NCI-H1048 (cell line): ENCODE measurements around the gene PTPRC.
A peak's percentile ranks its signal among the peaks of the same experiment; 100 is the strongest.

Experiments used
- DNase-seq: peaks from one replicate; lab custom pipeline; 2025; lab: John Stamatoyannopoulos, UW

Gene PTPRC

GRCh38 chr1:198763298-198763714 is 124.5 kb downstream of the PTPRC start:
- DNase-seq: no peak

GRCh38 chr1:198764748-198765147 is 125.9 kb downstream of the PTPRC start:
- no peak for DNase-seq

DNA sequence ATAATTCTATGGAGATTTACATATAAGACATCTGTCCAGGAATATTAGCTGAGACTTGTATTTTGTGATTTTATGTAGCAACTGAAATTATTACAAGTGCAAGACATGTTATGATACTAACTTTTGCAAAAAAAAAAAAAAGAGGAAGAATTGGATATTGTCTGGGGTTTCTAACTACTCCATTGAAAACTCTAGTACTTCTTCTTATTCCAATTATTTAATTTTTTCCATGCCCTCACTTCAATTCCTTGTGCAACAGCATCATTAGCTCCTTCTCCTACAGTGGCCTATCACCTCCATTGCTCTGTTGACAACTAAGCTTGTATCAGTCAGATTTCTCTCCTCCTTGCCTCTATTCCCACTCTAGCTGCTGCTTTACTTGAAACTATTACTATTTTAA is 126.6 kb downstream of the PTPRC start:
- DNase-seq: no peak

DNA sequence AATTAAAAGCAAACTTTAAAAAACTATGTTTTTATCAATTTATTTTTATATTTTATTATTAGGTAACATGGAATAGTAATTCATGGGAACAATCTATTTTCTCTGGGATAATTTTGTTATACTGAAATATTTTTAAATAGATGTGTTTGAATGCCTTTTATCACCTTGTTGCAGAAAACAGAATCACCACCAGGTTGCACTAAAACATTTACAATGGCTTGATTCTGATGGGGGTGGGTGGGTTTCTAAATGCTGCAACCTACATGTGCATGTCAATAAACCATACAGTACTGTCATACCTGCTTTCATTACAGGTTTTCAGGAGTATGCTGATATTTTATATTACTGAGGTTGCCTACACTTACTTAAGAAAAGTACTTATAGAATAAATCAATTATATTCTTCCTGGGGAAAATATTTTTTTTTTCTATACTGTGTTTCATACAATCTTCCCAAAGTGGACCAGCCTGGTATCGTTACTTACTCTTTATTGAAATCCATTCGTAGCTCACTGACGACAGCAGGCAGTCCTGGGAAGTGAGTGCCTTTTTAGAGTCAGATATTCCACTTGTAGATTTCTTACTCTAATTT is 132.8 kb downstream of the PTPRC start:
- peak; percentile 31 for DNase-seq

GRCh38 chr1:198772626-198773025 is 133.8 kb downstream of the PTPRC start:
- DNase-seq: no peak

- no peak for DNase-seq
Observed at GRCh38 chr1:198773030-198773429, 134.2 kb downstream of the PTPRC start.

GRCh38 chr1:198773523-198773922 is 134.7 kb downstream of the PTPRC start:
- no peak for DNase-seq

DNA sequence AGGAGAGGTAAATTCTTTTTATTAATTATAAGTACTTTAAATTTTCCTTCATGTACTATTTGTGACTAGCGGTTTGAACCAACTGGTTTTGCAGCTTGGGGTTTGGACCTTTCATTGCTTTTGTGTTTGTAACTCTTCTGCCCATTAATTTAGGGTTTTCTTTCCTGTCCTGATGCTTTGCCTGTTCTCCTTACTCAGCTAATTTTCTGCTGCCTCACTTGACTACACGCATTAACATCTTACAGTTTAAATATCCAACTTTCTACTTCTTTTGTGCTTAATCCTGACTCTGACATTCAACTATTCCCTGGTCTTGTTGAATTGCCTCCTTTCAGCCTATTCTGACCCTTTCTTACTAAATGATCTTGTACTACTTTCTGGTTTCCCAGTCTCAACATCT is 135.6 kb downstream of the PTPRC start:
- no peak for DNase-seq

GRCh38 chr1:198775606-198776005 is 136.8 kb downstream of the PTPRC start:
- no peak for DNase-seq

- no peak for DNase-seq
Observed at GRCh38 chr1:198776602-198777029, 137.8 kb downstream of the PTPRC start.

GRCh38 chr1:198778049-198778448 is 139.2 kb downstream of the PTPRC start:
- DNase-seq: no peak

DNA sequence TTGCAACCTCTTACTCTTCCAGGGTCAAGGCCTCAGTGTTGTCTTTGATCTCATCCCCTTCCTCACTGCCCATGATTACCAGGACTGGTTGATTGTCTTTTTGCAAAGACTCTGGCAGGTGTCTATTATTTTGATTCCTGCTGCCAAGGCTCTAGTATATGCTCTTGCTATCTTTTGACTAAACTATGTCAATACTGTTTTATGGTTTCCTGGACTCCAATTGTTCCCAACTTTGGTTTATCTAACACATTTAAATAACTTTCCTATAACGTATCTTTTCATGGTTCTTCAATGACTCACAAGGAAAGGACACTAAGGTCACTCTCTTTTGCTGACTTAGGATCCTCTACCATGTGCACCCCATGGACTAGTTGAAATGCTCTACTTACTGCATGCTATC is 141.5 kb downstream of the PTPRC start:
- no peak for DNase-seq

GRCh38 chr1:198788561-198789064 is 149.8 kb downstream of the PTPRC start:
- no peak for DNase-seq

DNA sequence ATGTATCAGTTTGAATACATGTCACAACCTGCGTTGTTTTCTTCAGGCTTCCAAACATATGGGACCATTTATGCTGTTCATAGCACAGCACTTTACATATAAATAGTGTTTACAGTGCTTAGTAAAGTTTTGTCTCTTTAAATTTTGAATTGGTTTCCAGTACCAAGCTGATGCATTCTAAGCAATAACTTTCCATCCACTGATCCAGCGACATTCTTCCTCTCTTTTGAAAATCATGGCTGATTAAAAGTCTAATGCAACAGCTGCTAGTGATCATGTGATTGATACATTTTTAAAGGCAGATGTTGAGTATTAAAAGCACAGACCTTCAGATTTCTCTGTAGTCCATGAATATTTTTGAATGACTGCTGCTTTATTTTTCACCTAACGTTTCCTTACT is 154.9 kb downstream of the PTPRC start:
- no peak for DNase-seq

DNA sequence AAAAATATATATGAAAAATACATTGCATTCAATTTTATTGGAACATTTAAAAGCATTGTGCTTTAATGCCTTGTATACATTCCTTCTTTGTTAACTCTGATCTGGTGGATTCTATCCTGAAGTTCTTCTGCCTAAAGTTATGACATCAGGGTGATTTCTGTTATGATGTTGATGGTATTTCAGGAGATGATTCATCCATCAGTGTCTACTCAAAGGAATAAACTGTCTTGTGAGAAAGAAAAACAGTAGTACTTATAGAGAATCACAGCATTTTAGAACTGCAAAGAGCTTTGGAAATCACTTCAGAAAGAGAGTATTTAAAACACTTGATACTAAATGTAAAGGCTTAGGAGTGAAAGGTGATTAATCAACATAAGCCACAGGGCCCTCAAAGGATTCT is 155.7 kb downstream of the PTPRC start:
- DNase-seq: no peak

- no peak for DNase-seq
Observed at GRCh38 chr1:198797656-198798055, 158.8 kb downstream of the PTPRC start.

- DNase-seq: no peak
Observed at GRCh38 chr1:198798923-198799386, 160.1 kb downstream of the PTPRC start.

- no peak for DNase-seq
Observed at GRCh38 chr1:198805498-198806151, 166.8 kb downstream of the PTPRC start.

DNA sequence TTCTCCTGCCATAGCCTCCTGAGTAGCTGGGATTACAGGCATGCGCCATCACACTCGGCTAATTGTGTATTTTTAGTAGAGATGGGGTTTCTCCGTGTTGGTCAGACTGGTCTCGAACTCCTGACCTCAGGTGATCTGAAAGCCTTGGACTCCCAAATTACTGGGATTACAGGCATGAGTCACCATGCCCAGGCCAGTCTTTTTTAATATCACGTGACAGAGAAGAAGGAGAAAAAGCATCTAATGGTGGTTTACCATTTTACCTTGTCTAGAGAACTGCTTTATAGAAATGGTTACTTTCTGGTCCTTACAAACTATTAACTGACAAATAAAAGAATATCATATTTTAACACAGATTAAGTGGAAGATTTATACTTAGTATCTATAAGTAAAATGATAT is 168.0 kb downstream of the PTPRC start:
- DNase-seq: no peak
